GM19397 (cell line): ENCODE data around the gene RAPH1.
A peak's percentile ranks its signal among the peaks of the same experiment; 100 is the strongest.

Source experiments
- ATAC-seq: cut with Tn5 transposase; IDR thresholded peaks from one replicate; pipeline ENCODE4 v1.9.1; 2021; ENCODE audit warnings: mild to moderate bottlenecking, moderate library complexity; ENCODE audit not compliant: unreplicated experiment

Gene RAPH1

DNA sequence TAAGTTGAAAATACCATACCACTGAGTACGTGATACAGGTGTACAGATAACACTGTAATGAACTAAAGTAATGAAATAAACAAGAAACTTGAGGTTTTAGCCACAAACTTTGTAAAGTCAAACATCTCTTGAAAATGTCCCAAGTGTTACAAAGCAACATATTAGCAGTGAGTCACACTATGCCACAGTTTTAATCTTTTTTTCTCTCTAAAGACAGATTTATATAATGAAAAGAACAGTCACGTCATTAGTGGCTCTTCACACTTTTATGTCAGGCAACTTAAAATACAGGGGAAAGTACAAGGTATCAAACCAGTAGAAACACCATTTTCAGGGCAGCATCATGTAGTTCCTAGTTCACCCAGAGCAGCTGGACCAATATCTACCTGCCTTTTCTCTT, 42.1 kb downstream of the RAPH1 start:
- no peak for ATAC-seq

DNA sequence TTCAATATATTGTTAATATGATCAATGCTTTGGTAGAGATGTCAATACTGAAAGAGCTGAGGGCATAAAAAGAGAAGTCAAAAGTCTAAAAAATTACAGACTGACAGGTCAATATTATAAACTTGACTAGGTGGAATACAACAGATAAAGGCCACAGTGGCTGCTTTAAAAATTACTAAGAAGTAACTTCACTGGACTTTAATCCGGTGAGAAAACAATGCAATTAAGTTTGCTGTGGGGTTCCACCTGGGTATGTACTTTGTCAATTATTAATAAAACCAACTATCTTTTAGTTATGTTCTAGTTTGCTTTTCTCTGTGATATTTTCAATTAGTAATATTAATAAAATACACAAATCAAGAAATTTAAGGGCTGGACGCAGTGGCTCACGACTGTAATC, 44.7 kb downstream of the RAPH1 start:
- no peak for ATAC-seq

DNA sequence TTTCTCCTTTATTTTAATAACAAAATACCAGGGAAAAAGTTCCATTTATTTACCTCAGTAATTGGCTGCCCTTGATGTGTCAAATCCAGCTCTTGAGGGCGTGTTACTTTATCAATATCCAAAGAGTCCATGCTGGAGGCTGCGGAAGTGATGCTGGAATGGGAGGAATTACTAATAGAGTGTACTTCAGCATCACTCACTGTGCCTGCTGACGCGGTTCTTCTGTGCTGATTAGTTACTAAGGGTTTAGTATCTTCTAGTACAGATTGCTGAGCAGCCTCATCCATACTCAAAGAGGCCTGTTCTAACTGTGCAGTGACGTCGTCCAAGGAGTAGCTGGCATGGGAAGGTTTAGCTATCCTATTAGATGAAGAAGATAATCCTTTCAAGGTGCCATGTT, 45.6 kb downstream of the RAPH1 start:
- ATAC-seq = no peak

DNA sequence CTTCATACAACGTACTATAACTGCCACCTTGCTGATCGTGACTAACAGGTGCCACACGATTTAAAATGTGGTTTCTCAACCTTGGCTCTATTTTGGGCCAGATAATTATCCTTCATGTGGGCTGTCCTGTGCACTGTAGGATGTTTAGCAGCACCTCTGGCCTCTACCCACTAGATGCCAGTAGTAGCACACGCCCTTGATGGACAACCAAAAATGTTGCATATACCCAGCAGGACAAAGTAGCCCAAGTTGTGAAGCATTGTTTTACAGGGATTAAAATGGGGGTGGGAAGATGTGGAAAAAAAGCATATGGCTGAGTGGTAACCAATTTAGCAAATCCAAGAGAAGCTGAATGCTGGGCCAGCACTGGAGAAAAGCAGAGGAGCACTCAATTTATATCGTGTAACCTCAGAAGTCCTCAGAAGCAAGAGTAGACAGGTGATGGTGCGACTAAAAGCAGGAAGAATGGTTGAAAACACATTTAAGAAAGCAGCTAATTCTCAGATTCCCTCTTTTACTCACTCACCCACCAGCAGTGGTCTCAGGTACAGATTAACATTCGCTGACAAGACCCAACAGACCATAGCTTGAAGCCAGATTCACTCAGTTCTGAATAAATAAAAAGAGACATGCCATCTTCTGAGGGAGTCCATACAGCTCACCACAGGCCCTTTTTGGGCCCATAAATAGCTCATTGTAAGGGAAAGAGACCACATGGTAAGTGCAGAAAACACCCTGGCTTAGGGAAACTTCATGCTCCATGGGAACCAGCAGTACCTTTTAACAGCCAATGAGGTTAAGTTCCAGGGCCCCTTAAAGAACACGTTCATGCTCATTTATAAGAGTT, 50.6 kb downstream of the RAPH1 start:
- ATAC-seq = peak; percentile 60

DNA sequence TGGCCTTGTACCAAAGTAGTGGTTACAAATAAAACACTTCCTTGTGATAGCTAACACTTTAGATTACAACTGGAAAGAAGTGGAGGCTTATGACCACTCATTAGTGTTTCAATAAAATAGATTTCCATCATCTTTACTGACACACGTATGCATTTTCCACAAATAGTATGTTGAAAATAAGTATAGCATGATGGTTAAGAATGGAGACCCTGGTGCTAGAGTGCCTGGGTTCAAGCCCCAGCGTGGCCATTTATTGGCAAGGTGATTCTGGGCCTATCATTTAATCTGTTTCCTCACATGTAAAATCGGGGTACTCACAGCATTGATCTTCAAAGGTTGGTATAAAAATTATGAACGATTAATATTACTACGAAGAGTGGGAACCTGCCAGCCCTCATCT, 54.5 kb downstream of the RAPH1 start:
- no peak for ATAC-seq

DNA sequence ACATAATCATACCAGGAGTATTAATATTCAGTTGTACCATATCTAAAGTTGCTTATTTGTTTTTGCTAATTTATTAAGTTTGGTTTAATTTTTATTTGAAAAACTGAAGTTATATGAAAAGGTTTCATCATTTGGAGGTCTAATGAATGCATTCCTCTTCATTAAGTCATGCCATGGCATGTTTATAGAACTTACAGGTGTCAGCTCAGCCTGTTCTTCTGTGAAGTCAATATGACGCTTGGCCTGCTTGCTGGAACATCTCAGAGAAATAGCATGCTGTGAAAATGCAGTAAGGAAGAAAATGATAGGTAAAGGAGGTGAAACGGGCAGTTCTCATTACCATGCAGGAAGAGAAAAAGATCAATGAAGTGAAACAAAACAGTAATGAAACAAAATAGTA, 58.2 kb downstream of the RAPH1 start:
- ATAC-seq = no peak

DNA sequence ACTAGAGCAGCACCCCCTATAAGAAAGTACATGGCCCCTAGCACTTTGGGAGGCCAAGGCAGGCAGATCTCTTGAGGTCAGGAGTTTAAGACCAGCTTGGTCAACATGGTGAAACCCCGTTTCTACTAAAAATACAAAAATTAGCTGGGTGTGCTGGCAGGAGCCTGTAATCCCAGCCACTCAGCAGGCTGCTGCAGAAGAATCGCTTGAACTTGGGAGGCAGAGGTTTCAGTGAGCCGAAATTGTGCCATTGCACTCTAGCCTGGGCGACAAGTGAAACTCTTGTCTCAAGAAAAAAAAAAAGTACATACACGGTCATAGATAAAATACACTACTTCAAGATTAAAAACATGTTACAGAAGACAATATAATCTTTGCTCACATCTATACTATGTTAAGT, 63.8 kb downstream of the RAPH1 start:
- no peak for ATAC-seq

DNA sequence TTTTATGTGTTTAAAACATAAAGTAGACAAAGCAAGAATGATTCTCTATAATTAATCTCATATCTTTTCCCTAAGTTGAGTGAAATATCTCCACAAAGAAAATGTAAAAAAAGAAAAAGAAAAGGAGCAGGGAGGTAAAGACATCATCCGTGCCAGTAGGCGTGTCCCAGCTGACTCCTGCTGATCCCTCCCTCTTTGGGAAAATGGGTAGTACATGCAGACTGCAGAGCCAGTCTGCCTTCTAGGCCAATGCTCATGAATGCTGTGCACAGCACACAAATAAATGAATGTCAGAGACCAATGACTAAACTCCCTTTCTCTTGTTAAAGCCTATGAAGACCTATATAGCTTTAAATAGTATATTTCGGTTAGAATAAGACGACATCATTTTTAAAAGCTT, 64.7 kb downstream of the RAPH1 start:
- ATAC-seq = no peak

DNA sequence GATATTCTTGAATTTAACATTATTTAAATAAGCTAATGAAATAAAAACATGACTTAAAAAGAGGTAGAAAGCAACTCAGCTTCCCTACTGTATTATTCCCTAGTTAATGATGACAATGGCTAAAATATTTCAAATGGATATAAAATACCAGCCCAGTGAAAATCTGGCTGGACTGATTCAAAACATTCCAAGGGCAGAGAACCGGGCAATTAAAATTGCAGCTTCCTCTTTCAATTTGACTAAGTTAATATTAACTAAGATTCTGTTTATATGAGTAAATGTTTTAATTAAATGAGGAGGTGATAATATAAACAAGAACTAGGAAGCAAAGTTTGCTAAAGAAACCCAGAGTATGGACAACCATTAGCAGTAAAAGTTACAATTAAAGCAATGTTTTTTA, 65.6 kb downstream of the RAPH1 start:
- no peak for ATAC-seq

DNA sequence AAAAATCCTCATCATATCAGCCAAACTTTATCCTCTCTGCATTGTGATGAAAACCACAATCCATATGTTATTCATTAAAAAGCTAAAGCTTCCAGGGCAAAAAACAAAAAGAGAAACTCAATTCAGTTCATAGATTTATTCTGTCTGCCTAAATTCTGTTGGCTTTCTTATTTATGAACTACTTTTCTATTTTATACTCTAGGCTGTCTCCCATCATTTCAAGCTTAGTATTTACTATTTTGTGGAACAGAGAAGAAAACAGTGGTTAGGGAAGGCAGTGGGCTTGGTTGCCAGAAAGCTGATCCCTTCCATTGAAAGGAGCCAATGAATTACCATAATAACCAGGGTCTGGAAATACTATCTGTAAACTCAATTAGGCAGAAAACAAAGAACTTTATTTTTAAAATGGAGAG, 71.8 kb downstream of the RAPH1 start:
- ATAC-seq = no peak

DNA sequence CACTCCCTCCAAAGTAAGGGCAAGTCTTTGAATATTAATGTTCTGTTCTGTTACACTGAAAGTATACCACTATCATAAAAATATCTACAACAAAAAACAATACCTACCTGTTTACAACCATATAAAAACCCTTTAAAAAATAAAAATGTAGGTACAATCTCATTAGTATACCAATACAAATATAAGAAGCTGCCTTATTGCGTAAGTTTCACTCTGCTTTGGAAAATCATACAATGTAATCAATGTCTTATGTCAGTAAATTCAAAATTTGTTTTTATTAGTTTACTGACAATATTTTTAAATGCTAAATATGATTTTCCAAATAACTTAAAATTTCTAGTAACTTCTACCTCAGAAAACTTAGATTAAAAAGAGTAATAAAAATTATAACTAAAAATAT, 72.8 kb downstream of the RAPH1 start:
- no peak for ATAC-seq

DNA sequence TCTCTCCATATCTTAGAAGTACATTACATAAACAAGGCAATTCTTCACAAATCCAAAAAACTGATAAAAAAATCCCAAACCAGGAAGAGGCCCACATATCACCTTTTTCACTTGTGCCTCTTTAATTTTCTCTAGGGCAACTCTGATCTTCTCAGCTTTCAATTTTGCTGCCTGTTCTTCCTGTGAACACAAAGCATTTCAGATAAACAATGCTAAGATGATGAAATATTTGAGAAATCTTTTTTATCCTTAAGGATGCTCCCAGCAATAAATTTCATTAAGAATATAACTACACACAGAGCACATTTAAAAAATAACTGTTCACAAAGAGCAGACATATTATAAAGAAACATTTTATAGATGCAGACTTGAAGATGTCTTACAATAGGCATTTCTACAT, 73.4 kb downstream of the RAPH1 start:
- no peak for ATAC-seq

DNA sequence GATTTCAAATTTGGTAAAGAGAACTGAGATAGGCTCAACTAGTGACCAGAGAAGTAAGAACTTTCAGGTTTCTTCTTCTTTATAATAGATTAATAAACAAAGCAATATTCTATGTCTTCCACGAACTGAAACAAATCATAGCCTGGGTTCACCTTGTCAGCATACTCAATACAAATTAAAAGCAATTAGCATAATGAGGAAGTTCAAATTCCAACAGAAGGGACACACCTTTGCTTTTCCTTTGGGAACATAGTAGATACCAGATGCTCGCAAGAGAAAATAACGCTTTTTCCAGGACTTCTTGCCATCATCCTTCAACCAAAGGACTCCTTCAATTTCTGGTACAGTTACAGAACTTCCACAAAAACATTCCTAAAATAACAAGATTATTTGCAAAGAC, 79.9 kb downstream of the RAPH1 start:
- no peak for ATAC-seq

DNA sequence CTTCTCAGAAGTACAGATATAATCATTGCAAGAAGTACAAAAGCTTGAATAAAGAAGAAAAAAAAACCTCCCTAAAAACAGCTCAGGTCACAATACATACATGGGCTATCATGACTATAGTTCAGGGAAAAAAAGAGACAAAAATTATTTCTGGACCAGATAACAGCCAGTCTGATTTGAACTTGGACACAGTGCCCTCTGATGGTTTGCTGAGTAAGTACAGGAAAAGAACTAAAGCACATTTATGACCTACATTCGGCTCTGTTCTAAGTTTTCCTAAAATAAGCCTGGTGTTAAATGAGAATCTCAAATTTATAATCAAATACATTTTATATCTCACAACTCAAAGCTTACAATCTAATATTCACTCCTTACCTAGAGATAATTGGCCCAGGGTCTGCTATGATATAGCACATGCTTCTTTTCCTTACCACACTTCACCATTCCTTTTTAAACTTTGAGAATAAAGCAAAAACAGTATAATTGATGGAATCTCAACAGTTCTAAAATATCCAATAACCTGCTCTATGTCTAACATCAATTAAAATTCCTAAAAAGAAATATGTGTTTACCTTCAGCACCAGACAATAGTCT, 81.1 kb downstream of the RAPH1 start:
- no peak for ATAC-seq

DNA sequence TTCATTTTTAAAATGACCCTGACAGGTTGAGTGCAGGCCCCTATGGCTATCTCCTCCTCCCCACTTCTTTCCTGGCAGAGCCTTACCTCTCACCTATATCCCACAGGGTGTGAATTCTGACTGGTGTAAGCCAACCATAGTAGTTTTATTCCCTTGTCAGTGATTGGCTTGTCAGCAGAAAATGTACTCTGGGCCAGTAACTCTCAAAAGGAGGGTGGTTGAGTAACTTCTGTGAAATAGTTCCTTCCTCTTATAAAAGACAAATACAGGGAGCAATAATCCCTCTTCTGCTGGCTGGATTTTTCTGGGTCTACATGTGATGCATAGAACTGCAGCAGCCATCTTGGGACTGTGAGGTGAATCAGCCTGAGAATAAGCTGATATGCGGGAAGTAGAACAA, 83.4 kb downstream of the RAPH1 start:
- ATAC-seq = no peak

DNA sequence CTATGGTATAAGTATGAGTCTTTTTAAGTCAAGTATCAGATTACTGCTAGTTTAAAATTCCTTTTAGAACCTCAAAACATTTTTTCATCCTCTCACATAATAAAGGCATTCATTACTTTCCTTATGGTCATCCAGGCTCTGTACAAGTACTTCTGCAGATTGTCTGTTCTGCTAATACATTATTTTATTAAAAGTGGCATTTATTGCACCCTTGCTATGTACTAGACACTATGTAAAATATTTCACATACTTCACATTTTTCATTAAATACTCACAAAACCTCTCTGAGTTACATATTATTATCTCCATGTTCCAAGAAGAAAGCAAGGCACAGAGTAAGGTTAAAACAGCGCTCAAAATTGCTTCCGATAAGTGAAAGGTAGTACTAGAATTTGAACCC, 84.1 kb downstream of the RAPH1 start:
- no peak for ATAC-seq

DNA sequence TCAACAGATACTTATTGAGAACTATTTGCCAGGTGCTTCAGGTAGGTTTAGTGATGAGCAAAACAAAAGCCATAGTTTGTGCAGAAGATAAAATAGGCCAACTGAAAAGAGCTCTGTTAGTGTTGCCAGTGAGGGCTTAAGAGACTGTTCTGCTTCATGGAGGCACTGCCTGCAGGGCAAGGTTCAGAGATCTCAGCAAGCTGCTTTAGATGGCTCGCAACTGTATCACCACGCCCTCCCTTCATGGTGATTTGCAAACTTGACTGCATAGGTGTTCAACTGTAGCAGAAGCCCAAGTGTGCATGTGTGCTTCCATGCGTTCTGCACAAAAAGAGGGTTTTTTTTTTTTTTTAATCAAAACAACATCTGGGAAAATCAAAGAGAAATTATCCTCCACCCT, 84.5 kb downstream of the RAPH1 start:
- ATAC-seq = no peak

DNA sequence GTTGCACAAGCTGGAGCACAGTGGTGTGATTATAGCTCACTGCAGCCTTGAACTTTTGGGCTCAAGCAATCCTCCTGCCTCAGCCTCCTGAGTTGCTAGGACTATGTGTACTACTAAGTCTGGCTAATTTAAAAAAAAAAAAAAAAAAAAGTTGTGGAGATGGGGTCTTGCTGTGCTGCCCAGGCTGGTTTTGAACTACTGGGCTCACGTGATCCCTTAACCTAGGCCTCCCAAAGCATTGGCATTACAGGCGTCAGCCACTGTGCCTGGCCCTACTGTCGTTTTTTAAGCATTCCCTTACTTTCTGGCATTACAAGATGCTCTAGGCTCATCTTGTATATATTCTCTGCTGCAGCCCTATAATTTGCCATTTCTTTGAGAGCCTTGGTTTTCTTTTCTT, 88.3 kb downstream of the RAPH1 start:
- no peak for ATAC-seq

DNA sequence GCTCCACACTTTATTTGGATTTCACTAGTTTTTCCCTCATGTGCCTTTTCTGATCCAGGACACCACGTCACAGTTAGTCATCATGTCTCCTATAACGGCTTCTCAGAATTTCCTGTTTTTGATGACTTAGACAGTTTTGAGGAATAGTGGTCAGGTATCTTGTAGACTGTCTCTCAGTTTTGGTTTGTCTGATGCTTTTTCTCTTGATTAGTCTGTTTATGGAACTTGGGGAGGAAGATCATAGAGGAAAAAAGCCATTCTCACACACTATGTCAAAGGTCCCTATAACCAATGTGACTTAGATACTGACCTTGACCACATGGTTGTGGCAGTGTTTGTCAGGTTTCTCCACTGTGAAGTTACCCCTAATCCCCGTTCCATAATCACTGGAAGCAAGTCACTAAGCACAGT, 89.0 kb downstream of the RAPH1 start:
- ATAC-seq = no peak

DNA sequence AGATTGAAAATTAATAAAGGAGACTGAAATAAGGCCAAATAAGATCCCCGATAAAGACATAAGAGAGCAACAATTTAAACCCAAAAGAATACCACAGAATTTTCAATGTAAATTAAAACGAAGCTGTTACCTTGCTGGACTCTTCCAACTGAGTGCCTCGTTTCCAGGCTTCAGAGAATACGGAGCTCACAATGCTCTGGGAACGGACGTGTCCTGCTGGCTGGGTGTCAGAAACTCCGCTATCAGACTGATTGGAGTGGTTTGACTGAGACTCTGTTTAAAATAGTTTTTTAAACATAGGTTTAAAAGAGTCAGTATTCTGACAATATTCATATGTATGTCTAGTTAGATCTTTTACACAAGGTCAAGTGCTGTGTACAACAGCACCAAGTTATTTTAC, 90.4 kb downstream of the RAPH1 start:
- no peak for ATAC-seq

DNA sequence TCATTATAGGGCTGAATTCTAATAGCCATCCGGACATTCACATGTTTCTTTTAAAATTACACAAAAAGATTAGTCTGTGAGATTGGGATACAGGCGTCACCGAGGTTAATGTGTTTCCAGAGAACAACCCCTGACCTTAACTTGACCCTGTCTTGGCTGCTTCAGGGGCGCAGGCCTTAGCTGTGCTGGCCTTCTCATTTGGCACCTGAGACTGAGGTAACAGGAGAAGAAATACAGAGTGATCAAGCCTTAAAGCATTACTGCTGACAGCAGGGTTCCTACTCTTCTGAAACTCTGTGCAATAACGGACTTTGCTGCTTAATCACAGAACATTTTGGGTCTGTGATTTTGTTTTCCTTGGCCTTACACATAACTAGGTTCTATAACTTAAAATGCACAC, 92.6 kb downstream of the RAPH1 start:
- no peak for ATAC-seq

DNA sequence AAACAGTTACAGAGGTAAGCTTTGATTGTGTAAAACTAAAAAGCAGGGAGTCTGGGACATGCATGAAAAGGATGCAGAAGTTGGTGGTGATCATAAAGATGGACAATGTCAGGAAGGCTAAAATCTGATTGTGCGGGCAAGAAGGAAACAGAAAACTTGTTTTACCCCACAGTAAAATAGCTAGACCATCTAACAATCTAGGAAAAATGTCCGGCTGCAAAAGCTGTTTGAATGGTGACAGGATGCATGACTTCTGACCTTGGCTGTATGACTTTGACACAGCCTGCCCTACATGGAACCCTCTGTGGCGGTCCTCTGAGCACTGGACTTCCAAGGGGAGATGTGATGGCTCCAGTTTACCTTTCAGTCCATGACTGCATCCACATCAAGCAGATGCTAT, 93.6 kb downstream of the RAPH1 start:
- ATAC-seq = no peak

DNA sequence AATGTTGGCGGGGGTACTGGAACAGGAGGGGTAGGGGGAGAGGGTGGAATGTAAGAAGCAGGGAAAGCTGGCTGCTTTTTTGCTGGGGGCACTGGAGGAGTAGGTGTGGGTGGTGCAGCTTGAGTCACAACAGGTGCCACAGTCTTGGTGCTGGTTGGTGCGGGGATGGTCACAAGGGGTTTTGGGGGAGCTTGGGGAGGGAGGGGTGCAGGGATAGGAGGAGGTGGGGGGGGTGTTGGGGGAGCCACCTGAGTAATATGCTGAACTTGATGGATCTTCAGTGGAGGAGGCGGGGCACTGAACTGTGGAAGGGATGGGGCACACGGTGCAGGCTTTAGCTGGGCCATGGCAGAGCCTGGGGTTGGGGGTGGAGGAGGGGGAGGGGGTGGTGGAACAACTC, 94.4 kb downstream of the RAPH1 start:
- no peak for ATAC-seq
